Kidney tubule cell (primary cell): ENCODE data around the gene KCTD11.
"Not testable (repeated sequence)": the region's sequence is repeated elsewhere in the genome, so short reads cannot be mapped to it uniquely, and the experiment has no call there.

Source experiments
- DNase-seq: peaks from one replicate; pipeline ENCODE4 v3.0.0-alpha.2; 2018; ENCODE audit warnings: low spot score

KCTD11 gene

DNA sequence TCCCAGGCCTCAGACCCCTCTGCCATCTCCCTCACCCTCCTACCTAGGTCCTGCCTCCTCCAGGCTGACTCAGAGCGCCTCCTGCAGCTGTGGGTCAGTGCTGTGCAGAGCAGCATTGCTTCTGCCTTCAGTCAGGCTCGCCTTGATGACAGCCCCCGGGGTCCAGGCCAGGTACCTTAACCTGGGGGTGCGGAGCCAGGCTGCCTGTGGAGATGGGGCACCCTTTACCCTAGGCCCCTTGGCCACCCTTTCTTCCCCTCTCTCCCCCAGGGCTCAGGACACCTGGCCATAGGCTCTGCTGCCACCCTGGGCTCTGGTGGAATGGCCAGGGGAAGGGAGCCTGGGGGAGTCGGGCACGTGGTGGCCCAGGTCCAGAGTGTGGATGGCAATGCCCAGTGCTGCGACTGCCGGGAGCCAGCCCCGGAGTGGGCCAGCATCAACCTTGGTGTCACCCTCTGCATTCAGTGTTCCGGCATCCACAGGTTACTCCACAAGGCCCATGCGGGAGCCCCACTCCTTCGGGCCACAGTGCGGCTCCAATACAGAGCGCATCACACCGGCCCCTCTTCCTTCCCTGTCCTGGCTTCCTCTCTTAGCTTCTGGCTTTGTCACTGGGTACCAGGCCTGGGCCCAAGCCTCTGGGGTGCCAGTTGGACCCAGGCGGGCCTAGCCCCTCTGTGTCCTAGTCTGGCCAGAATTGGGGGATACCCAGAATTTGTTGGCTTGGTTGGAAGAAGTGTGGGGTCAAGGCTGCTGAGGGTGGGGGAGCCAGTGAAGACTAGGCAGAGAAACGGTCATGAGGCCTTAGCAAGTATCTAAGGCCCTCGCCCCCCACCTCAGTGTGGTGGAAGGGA lies 5.0 kb upstream of the KCTD11 start:
- DNase-seq, result no peak

DNA sequence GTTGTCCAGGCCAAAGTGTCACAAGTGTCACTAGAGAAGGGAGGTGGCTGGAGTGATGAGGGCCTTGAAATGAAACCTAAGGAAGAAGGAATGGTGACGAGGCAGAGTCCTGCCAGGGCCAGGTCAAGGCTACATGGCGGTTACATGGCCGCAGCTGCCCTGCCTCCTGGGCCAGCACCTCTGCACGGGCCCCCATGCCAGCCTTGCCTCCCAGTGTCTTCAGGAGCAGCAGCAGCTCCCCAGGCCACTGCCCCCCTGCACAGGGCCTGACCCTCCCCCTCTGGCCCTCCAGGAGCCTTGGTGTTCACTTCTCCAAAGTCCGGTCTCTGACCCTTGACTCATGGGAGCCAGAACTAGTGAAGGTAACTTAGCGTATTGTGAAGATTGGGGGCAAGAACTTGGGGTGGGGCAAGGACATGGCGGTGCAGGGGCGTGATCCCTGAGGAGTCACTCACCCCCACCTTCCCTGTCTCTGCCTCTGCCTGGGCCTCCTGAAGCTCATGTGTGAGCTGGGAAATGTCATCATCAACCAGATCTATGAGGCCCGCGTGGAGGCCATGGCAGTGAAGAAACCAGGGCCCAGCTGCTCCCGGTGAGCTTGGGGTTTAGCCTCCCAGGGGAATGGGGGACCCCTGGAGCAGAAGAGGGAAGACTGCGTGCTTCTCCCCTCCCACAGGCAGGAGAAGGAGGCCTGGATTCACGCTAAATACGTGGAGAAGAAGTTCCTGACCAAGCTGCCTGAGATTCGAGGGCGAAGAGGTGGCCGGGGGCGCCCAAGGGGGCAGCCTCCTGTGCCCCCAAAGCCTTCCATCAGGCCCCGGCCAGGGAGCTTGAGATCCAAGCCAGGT lies 4.1 kb upstream of the KCTD11 start:
- no peak for DNase-seq

DNA sequence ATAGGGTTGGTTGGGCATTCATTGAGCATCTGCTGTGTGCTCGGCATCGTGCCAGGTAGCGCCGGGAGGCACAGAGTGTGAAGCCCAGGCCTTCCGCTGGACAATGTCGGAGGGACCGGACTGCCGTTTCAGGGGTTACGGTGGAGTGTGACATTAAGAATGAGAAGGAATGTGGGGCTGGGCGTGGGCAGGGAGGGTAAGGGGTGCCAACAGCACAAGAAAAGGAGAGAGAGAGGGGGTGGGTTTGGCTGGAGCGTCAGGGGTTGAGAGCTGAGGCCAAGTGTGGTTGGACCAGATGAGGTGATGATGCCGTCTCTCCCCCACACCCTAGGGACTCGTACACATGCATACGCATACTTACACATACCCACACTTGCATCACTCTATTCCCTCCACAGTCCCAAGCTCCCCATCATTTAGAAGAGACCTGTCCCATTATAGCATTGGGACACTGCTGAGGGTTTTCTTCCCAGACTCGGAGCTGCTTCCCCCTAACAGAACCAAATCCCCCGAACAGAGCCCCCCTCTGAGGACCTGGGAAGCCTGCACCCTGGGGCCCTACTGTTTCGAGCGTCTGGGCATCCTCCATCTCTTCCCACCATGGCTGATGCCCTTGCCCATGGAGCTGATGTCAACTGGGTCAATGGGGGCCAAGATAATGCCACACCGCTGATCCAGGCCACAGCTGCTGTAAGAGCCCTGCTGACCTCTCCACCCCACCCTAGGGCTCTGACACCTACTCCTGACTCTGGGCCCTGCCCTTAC lies 3.3 kb upstream of the KCTD11 start:
- DNase-seq, result no peak

DNA sequence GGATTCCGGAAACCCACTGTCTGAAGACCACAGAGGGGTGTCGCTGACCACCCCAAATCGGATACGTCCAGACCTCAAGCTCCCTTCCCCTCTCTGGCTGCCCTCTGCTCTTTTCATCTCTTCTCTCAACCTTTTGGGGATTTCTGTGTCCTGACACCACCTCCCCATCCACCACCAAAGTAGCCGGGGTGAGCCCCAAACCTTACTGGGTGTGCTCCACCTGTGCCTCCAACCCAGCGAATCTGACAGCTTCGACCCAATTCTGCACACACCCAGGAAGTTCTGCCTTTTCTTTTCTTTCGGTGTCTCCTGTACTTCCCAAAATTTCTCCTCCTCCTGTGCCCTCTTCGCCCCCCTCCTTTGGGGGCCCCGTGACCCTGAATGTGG lies 534 bp downstream of the KCTD11 start:
- no peak for DNase-seq

DNA sequence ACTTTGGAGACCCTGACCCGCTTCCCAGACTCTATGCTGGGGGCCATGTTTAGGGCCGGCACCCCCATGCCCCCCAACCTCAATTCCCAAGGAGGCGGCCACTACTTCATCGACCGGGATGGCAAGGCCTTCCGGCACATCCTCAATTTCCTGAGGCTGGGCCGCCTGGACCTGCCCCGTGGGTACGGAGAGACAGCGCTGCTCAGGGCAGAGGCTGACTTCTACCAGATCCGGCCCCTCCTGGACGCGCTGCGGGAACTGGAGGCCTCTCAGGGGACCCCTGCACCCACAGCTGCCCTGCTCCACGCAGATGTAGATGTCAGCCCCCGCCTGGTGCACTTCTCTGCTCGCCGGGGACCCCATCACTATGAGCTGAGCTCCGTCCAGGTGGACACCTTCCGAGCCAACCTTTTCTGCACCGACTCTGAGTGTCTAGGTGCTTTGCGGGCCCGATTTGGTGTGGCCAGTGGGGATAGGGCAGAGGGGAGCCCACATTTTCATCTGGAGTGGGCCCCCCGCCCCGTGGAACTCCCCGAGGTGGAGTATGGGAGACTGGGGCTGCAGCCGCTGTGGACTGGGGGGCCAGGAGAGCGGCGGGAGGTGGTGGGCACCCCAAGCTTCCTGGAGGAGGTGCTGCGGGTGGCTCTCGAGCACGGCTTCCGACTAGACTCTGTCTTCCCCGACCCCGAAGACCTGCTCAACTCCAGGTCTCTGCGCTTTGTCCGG lies 1.1 kb downstream of the KCTD11 start:
- no peak for DNase-seq

DNA sequence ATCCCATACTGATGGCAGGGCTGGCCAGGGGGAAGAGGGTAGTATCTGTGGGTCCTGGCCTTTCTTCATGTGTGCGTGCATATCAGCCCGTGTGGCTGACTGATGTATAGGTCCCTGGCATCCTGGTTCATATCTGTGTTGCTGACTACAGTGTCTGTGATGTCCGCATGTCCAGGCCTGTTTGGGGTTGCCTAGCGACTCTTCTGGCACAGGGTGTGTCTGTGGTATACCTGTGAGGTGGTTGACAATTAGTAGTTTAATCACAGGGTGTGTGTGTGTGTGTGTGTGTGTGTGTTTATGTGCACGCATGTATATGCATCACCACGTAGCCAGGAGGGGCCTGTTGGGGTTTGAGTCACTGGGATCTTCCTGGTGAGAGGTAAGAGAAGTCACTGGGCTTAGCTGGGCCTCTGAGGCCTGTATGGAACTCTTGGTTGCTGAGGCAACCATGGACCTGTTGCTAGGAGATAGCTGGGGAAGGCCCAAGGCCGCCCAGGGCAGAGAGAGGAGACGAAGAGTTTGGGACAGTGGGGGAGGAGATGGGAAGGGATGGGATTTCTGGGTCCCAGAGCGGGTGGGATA lies 2.4 kb downstream of the KCTD11 start:
- DNase-seq, result peak; percentile 73

DNA sequence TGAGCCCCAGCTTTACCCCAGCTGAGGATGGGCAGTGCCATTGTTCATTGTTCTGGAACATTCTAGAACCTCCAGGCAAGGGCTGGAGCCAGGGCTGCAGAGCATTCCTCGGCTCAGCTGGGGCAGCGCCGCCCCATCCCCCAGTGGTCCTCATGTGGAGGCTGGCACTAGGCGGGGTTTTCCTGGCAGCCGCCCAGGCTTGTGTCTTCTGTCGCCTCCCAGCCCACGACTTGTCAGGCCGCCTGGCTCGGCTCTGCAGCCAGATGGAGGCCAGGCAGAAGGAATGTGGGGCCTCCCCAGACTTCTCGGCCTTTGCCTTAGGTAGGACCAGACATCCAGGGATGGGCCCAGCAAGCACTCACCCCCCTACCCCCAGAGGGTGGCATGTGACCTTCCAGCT lies 3.1 kb downstream of the KCTD11 start, which contains the start of gene TMEM95:
Gene TMEM95, plus strand, starts transcription at position 104 of the 400 bp plus-strand sequence. Its CDS starts 49 bp downstream, at position 153.
- peak; percentile 35 for DNase-seq

DNA sequence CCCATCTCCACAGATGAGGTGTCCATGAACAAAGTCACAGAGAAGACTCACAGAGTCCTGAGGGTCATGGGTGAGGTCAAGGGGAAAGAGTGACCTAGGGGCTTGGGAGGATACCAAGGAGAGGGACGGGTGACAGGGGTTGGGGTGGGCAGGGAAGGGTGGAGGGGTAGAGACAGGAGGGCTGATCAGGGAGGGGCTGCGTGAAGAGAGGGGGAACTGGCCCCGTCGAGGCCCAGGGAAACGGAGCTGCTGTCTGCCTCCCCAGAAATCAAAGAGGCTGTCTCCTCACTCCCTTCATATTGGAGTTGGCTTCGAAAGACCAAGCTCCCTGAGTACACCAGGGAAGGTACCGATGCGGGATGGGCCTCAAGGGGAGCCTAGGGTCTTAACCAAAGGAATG lies 3.6 kb downstream of the KCTD11 start:
- no peak for DNase-seq

DNA sequence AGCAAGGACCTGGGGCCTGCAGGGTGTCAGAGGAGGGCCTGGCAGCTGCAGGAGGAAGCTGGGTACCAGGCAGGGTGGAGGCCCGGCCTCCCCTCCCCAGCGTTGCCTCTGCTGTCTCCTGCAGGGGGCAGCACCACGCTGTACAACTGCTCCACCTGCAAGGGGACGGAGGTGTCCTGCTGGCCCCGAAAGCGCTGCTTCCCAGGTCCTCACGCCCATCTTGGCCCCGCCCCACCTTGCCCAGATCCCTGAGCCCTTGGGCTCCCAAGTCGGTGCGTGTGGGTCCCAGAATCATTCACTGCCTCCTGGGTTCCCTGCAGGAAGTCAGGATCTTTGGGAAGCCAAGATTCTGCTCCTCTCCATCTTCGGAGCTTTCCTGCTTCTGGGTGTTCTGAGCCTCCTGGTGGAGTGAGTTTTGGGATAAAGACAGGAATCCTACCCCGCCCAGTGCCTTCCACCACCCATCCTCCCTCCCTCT lies 4.1 kb downstream of the KCTD11 start:
- peak; percentile 87 for DNase-seq

DNA sequence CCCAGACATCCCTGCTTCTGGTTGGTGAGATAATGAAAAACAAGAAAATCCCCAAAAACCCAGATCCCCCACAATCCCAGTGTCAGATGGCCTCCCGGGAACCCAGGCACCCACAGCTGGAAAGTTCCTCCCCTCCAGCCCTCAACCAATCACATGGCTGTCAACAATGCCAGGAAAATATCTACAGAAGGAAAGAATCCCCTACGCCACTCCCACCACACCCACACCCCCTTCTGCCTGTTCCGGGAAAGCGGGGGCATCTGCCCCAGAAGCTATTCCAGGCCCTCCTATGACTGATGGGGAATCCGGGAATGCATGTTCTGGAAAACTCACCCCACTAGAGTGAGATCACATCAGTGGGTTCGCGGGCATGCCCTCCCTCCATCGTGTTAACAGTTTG lies 4.8 kb downstream of the KCTD11 start:
- DNase-seq, result no peak

DNA sequence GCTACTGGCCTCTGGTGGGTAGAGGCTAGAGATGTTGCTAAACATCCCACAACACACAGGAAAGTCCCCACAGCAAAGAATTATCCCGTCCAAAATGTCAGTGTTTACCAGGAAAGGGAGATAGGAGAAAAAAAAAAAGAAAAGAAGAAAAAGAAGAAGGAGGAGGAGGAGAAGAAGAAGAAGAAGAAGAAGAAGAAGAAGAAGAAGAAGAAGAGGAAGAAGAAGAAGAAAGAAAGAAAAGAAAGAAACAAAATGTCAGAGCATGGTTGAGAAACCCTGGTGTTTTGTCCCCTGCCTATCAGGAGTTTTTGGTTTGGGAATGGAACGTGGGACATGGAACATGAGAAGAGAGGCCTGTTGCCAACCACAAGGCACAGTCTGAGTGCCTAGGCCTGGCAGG lies 5.4 kb downstream of the KCTD11 start:
- no peak for DNase-seq

DNA sequence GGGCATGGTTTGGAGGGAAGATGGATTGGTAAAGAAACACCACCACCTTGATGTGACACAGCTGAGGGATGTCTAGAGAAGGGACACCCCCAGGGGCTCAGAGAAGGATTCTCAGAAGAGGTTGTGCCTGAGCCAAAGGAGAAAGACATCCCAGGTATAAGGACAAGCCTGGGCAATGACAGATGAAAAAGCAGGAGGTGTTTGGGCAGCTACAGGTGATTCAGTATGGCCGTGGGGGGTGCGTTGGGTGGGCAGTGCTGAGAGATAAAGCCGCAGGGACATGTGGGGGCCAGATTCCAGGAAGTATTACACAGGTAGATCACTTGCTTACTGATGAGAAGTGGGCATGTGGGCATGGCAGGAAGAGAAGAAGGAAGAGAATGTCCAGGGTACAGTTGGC lies 9.9 kb downstream of the KCTD11 start:
- DNase-seq, result no peak

DNA sequence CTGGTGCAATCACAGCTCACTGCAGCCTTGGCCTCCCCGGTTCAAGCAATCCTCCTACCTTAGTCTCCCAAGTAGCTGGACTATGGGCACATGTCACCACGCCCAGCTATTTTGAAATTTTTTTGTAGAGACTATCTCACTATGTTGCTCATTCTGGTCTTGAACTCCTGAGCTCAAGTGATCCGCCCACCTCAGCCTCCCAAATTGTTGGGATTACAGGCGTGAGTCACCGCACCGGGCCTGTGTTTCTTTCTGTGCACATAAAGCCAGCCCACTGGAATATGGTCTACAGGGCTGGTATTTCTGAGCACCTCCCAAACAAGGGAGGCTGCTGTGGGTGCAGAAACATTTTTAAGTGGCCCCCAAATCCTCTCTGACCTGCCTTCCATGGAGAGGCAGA lies 11.3 kb downstream of the KCTD11 start:
- no peak for DNase-seq

DNA sequence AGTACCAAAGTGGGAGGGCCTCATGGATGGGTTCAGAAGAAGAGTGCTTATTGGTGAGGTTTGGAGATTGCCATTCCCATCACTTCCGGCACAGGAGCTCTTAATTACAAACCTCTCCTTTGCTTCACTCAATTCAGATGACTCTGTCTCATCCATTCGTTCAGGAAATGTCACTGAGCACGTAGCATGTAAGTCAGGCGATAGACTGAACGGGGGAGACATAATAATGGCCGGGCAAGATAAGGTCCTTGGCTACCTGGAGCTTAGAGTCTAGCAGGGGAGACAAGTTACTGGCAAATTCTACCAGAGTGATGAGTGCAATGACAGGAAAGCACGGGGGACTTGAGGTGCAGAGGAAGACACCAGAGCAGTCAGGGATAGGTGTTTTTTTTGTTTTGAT lies 14.0 kb downstream of the KCTD11 start:
- not testable (repeated sequence) for DNase-seq

DNA sequence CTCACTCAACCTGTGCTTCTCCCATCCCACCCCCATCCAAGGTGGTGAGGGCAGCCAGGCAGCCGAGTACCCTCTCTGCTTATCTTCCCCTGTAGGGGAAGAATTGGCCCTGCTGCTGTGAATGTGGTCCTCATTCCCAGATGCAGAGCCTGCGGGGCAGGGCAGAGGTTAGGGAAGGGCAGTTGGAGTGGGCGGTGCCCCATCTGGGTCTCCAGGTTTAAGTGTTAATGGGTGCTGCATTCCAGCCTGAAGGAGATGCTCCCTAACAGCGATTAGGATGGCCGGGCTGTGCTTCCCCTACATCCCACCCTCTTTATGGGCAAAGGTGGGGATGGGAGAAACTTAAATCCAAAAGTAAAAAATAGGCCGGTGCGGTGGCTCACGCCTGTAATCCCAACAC lies 15.1 kb downstream of the KCTD11 start:
- DNase-seq, result no peak

DNA sequence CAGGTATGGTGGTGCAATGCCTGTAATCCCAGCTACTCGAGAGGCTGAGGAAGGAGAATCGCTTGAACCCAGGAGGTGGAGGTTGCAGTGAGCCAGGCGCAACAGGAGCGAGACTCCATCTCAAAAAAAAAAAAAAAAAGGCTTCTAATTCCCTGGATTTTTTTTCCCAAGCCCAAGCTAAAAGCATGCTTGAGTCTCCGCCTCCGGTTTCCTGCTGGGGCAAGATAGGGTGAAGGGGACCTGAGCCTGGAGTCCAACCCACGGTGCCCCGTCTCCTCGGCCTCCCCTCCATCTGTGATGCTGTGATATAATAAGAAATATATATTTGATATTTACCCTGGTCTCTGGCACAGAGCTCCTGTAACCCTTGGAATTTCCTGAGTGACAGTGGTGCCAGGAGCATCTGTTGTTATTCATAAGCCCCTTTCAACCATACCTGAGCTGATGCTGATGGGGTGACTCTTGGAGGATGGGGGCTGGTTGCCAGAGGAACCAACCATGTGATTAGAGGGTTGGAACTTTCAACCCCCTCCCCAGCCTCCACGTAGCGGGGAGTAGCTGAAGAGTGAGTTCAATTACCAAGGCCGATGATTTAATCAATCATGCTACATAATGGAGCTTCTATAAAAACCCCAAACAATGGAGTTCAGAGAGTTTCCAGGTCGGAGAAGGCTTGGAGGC lies 16.1 kb downstream of the KCTD11 start:
- no peak for DNase-seq

DNA sequence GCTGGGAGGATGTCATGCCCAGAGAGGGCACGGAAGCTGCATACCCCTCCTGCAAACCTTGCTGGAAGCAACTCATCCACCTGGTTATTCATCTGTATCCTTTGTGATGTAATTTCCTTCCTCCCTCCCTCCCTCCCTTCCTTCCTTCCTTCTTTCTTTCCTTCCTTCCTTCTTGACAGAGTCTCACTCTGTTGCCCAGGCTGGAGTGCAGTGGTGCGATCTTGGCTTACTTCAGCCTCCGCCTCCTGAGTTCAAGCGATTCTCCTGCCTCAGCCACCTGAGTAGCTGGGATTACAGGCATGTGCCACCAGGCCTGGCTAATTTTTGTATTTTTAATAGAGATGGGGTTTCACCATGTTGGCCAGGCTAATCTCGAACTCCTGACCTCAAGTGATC lies 16.6 kb downstream of the KCTD11 start:
- DNase-seq, result not testable (repeated sequence)

DNA sequence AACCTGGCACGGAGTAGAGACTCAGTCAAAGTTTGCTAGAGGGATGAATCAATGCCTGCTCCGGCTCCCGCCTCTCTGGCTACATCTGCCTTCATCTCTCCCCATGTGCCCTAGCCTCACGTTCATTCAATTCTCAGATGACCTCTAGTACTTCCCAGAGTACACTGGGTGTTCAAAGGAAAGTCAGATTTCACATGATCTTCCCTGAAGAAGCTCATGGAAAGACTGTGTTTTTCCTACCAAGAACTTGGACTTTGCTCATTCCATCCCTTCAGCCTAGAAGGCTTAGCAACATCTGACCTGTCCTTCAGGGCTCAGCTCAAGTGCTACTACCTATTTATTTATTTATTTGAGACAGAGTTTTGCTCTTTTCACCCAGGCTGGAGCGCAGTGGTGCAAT lies 17.9 kb downstream of the KCTD11 start:
- DNase-seq, result no peak

DNA sequence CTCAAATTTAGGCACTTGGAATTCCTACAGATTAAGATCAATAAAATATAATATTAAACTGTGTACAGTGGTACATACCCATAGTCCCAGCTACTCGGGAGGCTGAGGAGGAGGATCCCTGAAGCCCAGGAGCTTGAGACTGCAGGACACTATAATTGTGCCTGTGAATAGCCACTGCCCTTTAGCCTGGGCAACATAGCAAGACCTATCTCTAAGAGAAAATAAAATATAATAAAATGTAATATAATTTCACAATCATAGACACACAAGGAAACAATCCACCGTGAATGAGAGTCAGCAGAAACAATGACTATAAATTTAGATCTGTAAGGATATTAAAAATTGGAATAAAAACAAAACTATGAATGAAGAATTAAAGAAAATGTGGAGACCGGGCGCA lies 18.9 kb downstream of the KCTD11 start:
- DNase-seq, result no peak

DNA sequence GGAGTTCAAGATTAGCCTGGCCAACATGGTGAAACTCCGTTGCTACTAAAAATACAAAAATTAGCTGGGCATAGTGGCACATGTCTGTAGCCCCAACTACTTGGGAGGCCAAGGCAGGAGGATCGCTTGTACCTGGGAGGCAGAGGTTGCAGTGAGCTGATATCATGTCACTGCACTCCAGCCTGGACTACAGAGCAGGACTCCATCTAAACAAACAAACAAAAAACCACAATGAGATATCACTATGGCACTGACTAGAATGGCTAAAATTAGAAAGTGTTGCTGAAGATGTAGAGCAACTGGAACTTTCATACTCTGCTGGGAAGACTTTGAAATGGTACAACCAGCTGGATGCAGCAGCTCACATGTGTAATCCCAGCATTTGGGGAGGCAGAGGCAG lies 22.4 kb downstream of the KCTD11 start:
- DNase-seq, result no peak

DNA sequence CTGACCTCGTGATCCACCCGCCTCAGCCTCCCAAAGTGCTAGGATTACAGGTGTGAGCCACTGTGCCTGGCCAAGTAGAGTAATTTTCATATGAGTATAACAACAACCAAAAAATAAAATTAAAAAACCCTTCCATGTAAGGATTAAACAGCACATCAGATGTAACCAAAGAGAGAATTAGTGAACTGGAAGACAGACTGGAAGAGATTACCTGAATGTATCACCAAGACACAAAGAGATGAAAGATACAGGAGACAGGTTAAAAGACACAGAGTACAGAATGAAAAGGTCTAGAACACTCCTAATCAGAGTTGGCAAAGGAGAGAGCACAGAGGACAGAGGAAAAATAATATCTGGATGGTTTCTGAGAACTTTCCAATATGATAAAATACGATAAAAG lies 27.2 kb downstream of the KCTD11 start:
- no peak for DNase-seq
